ENCODE results near the gene ZNF396. TPM values are rescaled to one million over a fixed set of nuclear protein-coding genes. Genes with fewer than 3 reads are reported as not detected.

The ZNF396 gene
- total and polyA plus RNA-seq, 9 of the 15 experiments (the other 6 are each of a cell fraction or from before 2014, with no cell fraction given) = 0.73 to 2.3 (median 1.9) TPM

DNA sequence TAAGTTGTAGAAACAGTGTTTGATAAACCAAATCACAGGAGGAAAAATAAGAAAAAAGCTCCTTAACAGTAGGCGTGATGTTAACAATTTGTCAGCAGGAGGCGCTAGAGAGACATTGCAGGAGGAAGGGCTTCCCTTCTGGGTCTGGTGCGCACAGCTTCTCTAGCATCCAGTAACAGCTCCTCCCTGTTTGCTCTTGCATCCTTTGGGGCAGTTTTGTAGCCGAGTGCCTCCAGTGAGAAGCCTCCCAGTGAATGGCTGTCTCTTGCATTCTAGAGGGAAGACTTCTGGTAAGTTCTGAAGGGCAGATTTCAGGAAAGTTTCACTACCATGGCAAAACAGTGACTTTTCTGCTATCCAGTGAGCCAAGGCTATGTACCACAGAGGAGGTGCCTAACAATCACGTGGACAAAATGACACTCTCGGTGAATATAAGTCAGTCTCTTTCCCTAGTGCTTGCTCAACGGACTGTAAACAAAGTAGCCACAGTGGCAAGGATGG, 9.5 kb upstream of the ZNF396 start (continued):
- no peak for TF ChIP-seq TAF1 (IDR thresholded peaks at IDR 0.05; ENCODE audit: control insufficient read depth, extremely low read depth, insufficient read depth, low read length, severe bottlenecking)
- TF ChIP-seq, protein P1, sequence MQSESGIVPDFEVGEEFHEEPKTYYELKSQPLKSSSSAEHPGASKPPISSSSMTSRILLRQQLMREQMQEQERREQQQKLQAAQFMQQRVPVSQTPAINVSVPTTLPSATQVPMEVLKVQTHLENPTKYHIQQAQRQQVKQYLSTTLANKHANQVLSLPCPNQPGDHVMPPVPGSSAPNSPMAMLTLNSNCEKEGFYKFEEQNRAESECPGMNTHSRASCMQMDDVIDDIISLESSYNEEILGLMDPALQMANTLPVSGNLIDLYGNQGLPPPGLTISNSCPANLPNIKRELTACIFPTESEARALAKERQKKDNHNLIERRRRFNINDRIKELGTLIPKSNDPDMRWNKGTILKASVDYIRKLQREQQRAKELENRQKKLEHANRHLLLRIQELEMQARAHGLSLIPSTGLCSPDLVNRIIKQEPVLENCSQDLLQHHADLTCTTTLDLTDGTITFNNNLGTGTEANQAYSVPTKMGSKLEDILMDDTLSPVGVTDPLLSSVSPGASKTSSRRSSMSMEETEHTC (IDR thresholded peaks at IDR 0.05) = no peak
- peak; percentile 82; the same call in 1 of the 2 replicates for TF ChIP-seq STAG1 (CRISPR knock-in tag; IDR thresholded peaks at IDR 0.05; ENCODE audit: borderline replicate concordance)
- 0 out of 2 replicates have a peak, but pooled peaks have one; percentile 57 for TF ChIP-seq KLF16 (IDR thresholded peaks at IDR 0.05)
- no peak for TF ChIP-seq RHOXF2B (CRISPR knock-in tag; conservative IDR thresholded peaks at IDR 0.05)
- TF ChIP-seq NRF1 (conservative IDR thresholded peaks at IDR 0.05 in 1 of 2, IDR thresholded peaks at IDR 0.05 in 1 of 2) = peak in 1 of 2 experiments; percentile 26; a peak in 1 of 4 replicates
- no peak for TF ChIP-seq PML (IDR thresholded peaks at IDR 0.05; ENCODE audit: low read length)

DNA sequence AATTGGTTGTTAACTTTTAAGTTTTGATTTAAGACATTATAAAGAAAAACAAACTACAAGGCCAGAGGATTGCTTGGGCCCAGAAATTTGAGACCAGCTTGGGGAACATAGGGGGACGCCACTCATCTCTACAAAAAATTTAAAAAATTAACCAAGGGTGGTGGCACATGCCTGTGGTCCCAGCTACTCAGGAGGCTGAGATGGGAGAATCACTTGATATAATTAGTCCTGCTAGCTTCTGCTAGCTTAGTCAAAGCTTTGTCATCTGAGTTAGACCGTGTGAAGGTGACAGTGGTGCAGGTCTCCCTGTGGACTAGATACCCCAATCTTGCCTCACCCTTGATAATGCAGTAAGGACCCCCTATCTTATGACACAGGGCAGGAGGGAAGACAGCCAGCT, 6.0 kb upstream of the ZNF396 start:
- H4K20me1 ChIP-seq (replicated peaks; ENCODE audit: control insufficient read depth, insufficient read depth, low read length) = no peaks in the 10 kb centered on the region
- ATAC-seq = no peak
- H3K9me1 ChIP-seq (ENCODE audit: control insufficient read depth, insufficient read depth, low read length) = no peaks in the 10 kb centered on the region
- intact Hi-C loops (cut with micrococcal nuclease) (loop anchor here (10.0 kb wide), 1 partner anchor 572 kb away; no protein-coding TSS in a partner anchor), in situ Hi-C loops (cut with MboI) (loop anchor here (10.0 kb wide), 1 partner anchor 572 kb away; no protein-coding TSS in a partner anchor)
- no TSS peak for BruUV-seq (replicated peaks)
- H2AFZ ChIP-seq (ENCODE audit: low read depth, low read length) = no peak overlapping the region
- H3K4me3 ChIP-seq = no peak overlapping the region
- no peak overlapping the region for H3K4me2 ChIP-seq (ENCODE audit: insufficient read depth, low read length)
- CTCF ChIA-PET (ENCODE audit: low intra/inter-chr PET ratio) = interaction anchor here (0.7 kb wide), 1 partner anchor 218 kb away, joined by 3 read pairs; no protein-coding TSS in a partner anchor
- no peaks in the 10 kb centered on the region for H3K4me1 ChIP-seq (replicated peaks in 1 of 2; ENCODE audit: control insufficient read depth in 2 of 2, insufficient read depth in 2 of 2, low read length in 2 of 2)
- no peaks in the 10 kb centered on the region for H3K79me2 ChIP-seq (ENCODE audit: control insufficient read depth, insufficient read depth, low read length)
- no peaks in the 10 kb centered on the region for H3K9me3 ChIP-seq (replicated peaks; ENCODE audit: control insufficient read depth, insufficient read depth, low read depth, low read length)
- no peaks in the 10 kb centered on the region for H3K36me3 ChIP-seq (ENCODE audit: control insufficient read depth, insufficient read depth, low read length)
- no peak for DNase-seq (ENCODE audit: extremely low read depth in 1 of 4, low spot score in 3 of 4)
- POLR2A ChIA-PET = interaction anchor here (0.6 to 0.8 kb wide), 2 partner anchors 168 to 946 kb away, joined by 3 to 4 read pairs; no protein-coding TSS in a partner anchor
- 10% methylated on average over 2 of the region's 2 CpGs for WGBS (ENCODE audit: insufficient coverage, low coverage, missing lambda C conversion rate)
- FAIRE-seq = no peak
- H3K9ac ChIP-seq (ENCODE audit: insufficient read depth in 1 of 2, low read depth in 2 of 2, low read length in 2 of 2) = no peak overlapping the region
- H3K27me3 ChIP-seq (ENCODE audit: control insufficient read depth in 2 of 2, insufficient read depth in 2 of 2, low read length in 2 of 2) = 0 out of 5 replicates have a peak, but pooled peaks cover 0 to 2% of the 10 kb centered on the region in 2 experiments
- H3K27ac ChIP-seq (ENCODE audit: extremely low read depth, low read depth, low read length) = no peak overlapping the region
- no peak for TF ChIP-seq HCFC1 (IDR thresholded peaks at IDR 0.05; ENCODE audit: low read depth, low read length)
- TF ChIP-seq MEIS2 (IDR thresholded peaks at IDR 0.05; ENCODE audit: partially characterized antibody) = no peak
- TF ChIP-seq TFAM (CRISPR knock-in tag; conservative IDR thresholded peaks at IDR 0.05) = no peak
- TF ChIP-seq, protein P2, sequence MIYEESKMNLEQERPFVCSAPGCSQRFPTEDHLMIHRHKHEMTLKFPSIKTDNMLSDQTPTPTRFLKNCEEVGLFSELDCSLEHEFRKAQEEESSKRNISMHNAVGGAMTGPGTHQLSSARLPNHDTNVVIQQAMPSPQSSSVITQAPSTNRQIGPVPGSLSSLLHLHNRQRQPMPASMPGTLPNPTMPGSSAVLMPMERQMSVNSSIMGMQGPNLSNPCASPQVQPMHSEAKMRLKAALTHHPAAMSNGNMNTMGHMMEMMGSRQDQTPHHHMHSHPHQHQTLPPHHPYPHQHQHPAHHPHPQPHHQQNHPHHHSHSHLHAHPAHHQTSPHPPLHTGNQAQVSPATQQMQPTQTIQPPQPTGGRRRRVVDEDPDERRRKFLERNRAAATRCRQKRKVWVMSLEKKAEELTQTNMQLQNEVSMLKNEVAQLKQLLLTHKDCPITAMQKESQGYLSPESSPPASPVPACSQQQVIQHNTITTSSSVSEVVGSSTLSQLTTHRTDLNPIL (CRISPR knock-in tag; IDR thresholded peaks at IDR 0.05) = no peak
- TF ChIP-seq TSC22D4 (tag; IDR thresholded peaks at IDR 0.05) = no peak
- no peak for TF ChIP-seq XRCC3 (IDR thresholded peaks at IDR 0.05)

All from K562 (cell line).